Thyroid gland (tissue), 4 donors: Measurements from ENCODE around the gene VSTM2B. TPM values are rescaled to one million over a fixed set of nuclear protein-coding genes. Genes with fewer than 3 reads are reported as not detected.

ENCODE experiments used
- DNase-seq, 2 donors: peaks; one replicate each; pipeline ENCODE4 v3.0.0-alpha.2; 2019
- H3K27ac ChIP-seq, 3 donors: fragments of 200-600 bp; sonication (generic); 1 replicate in 2 of 3; 2 replicates in 1 of 3; pipeline ENCODE4 v1.5.1; 2016 to 2019; ENCODE audit warnings: mild to moderate bottlenecking in 1 of 3, moderate library complexity in 1 of 3
- H3K27me3 ChIP-seq: fragments of 200-600 bp; sonication (generic); one replicate; pipeline ENCODE4 v1.5.1; 2019
- H3K36me3 ChIP-seq, 2 donors: fragments of 200-600 bp; sonication (generic); one replicate each; pipeline ENCODE4 v1.5.1; 2016 to 2019
- H3K4me1 ChIP-seq, 2 donors: fragments of 200-600 bp; sonication (generic); one replicate each; pipeline ENCODE4 v1.5.1; 2017 to 2019
- H3K4me3 ChIP-seq, 3 donors: fragments of 200-600 bp; sonication (generic); replicated peaks in 1 of 3; 1 replicate in 2 of 3; 2 replicates in 1 of 3; pipeline ENCODE4 v1.5.1; 2016; ENCODE audit warnings: mild to moderate bottlenecking in 1 of 3
- H3K9me3 ChIP-seq: fragments of 200-600 bp; sonication (generic); one replicate; pipeline ENCODE4 v1.5.1; 2017
- CTCF ChIP-seq, 6 experiments: fragments of 200-600 bp in 3 of 6; fragments of 450-650 bp in 3 of 6; sonication (generic) in 3 of 6; IDR thresholded peaks; one replicate each; pipeline ENCODE4 v1.5.1; 2016 to 2019; ENCODE audit warnings: antibody characterized with exemption in 6 of 6, mild to moderate bottlenecking in 2 of 6, inconsistent platforms in 1 of 6, moderate library complexity in 1 of 6
- POLR2A ChIP-seq, 2 donors: fragments of 450-650 bp; IDR thresholded peaks; one replicate each; pipeline ENCODE4 v1.6.1; 2017; ENCODE audit warnings: antibody characterized with exemption in 2 of 2, mild to moderate bottlenecking in 2 of 2, moderate library complexity in 1 of 2
- WGBS, 2 donors: methylation state at CpG; one replicate each; pipeline ENCODE4 v1.1.5; 2017; 5-methylcytosine and 5-hydroxymethylcytosine counted together
- intact Hi-C: fragments of 100-400 bp; cut with DNase I; formaldehyde crosslinking; loops from one replicate; pipeline ENCODE4 v1.15.1; 2023
- total RNA-seq, 4 donors: library from RNA; depleted of rRNA; stranded (reverse); fragments of >200 nt; gene quantifications; one replicate each; pipeline ENCODE4 v1.2.3, GENCODE V29; 2016

Gene VSTM2B
- total RNA-seq, 4 donors from 2014 or later, result not detected

GRCh38 chr19:29609636-29610035, 83.8 kb downstream of the VSTM2B start:
- DNase-seq, result no peak
- H3K9me3 ChIP-seq, result no peaks in the 10 kb centered on the region
- H3K27me3 ChIP-seq, result no peaks in the 10 kb centered on the region
- peaks cover 10 to 13% of the 10 kb centered on the region in 2 donors for H3K4me1 ChIP-seq
- TF ChIP-seq CTCF (IDR thresholded peaks at IDR 0.05) (no peak), POLR2A (IDR thresholded peaks at IDR 0.05) (no peak)
- intact Hi-C loops, result loop anchor here (5.0 kb wide), 1 partner anchor 103 kb away; no protein-coding TSS in a partner anchor
- H3K27ac ChIP-seq, result no peak overlapping the region
- H3K36me3 ChIP-seq, result peaks cover 35 to 41% of the 10 kb centered on the region in 2 donors
- H3K4me3 ChIP-seq, result no peak overlapping the region
- WGBS, 2 donors, result 98% methylated on average over 11 of the region's 11 CpGs

- Histone ChIP-seq H3K27me3 (no peaks in the 10 kb centered on the region), H3K4me3 (no peak overlapping the region), H3K27ac (no peak overlapping the region), H3K9me3 (no peaks in the 10 kb centered on the region), H3K36me3 (peaks cover 40 to 41% of the 10 kb centered on the region in 2 donors), H3K4me1 (peaks cover 7 to 9% of the 10 kb centered on the region in 2 donors)
- WGBS, 2 donors, result 82 to 94% methylated on average over 2 to 19 of the region's 22 CpGs
- intact Hi-C loops, result loop anchor here (5.0 kb wide), 1 partner anchor 102 kb away; no protein-coding TSS in a partner anchor
- no peak for TF ChIP-seq CTCF (IDR thresholded peaks at IDR 0.05)
- no peak for TF ChIP-seq POLR2A (IDR thresholded peaks at IDR 0.05)
- peak in 1 of 2 donors; percentile 3 for DNase-seq
These were observed 84.4 kb downstream of the VSTM2B start for GRCh38 chr19:29610213-29610573.

- TF ChIP-seq POLR2A (IDR thresholded peaks at IDR 0.05) (no peak), CTCF (IDR thresholded peaks at IDR 0.05) (peak; percentile 23 to 75 (median 68))
- peaks cover 5% of the 10 kb centered on the region in 2 donors for H3K4me1 ChIP-seq
- H3K4me3 ChIP-seq, result no peak overlapping the region
- H3K27ac ChIP-seq, result no peak overlapping the region
- intact Hi-C loops, result loop anchor here (5.0 kb wide), 1 partner anchor 102 kb away; no protein-coding TSS in a partner anchor
- 43 to 56% methylated on average over 18 to 19 of the region's 19 CpGs for WGBS, 2 donors
- DNase-seq, result peak; percentile 77 to 78
- no peaks in the 10 kb centered on the region for H3K9me3 ChIP-seq
- H3K27me3 ChIP-seq, result no peaks in the 10 kb centered on the region
- H3K36me3 ChIP-seq, result peaks cover 41 to 45% of the 10 kb centered on the region in 2 donors
These were observed 84.9 kb downstream of the VSTM2B start for GRCh38 chr19:29610574-29611271.

- H3K9me3 ChIP-seq, result no peaks in the 10 kb centered on the region
- peaks cover 41 to 50% of the 10 kb centered on the region in 2 donors for H3K36me3 ChIP-seq
- no peak for DNase-seq
- intact Hi-C loops, result loop anchor here (5.0 kb wide), 1 partner anchor 100 kb away; no protein-coding TSS in a partner anchor
- H3K27ac ChIP-seq, result no peak overlapping the region
- TF ChIP-seq POLR2A (IDR thresholded peaks at IDR 0.05) (no peak), CTCF (IDR thresholded peaks at IDR 0.05) (no peak)
- no peak overlapping the region for H3K4me3 ChIP-seq
- H3K27me3 ChIP-seq, result no peaks in the 10 kb centered on the region
- H3K4me1 ChIP-seq, result peaks cover 0 to under 1% of the 10 kb centered on the region in 2 donors
- 94 to 99% methylated on average over 9 of the region's 9 CpGs for WGBS, 2 donors
These were observed 86.3 kb downstream of the VSTM2B start for GRCh38 chr19:29612121-29612520.
